ENCODE measurements around the gene TRPM2. TPM values are rescaled to one million over a fixed set of nuclear protein-coding genes. Genes with fewer than 3 reads are reported as not detected.
"Not testable (repeated sequence)": the region's sequence is repeated elsewhere in the genome, so short reads cannot be mapped to it uniquely, and the experiment has no call there.

The TRPM2 gene
- total RNA-seq, 1 donor from 2014 or later, result 0.52 TPM

DNA sequence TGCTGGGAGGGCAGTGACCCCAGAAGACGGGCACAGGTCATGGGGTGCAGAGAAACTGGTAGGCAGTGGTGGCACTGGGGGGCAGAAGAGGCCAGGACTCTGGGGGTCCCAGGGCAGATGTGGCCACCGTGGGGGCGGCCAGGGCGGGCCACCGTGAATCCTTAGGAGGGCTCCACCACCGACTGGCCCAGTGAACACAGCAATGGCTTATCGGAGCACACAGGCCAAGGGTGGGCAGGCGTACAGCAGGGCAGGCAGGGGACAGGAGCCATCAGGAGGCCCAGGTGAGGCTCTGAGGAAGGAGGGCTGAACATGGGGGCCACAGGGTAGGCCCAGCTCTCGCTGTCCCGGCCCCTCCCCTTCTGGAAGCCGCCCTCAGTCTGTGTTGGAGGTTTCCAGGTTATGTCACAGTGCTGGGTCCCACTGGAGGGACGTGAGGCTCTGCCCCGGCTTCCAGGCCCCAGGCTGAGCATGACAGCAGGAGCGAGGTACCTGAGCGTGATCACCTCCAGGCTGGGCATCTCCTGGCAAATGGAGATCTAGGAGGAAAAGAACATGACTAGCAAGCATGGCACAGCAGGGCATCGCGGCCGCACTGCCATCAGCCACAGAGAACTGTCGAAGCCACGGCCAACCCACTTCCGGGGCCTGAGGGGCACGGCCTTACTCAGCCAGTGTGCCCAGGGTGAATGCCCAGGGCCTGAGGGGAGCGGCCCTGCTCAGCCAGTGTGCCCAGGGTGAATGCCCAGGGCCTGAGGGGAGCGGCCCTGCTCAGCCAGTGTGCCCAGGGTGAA lies 18.0 kb upstream of the TRPM2 start:
- TF ChIP-seq, protein P1, sequence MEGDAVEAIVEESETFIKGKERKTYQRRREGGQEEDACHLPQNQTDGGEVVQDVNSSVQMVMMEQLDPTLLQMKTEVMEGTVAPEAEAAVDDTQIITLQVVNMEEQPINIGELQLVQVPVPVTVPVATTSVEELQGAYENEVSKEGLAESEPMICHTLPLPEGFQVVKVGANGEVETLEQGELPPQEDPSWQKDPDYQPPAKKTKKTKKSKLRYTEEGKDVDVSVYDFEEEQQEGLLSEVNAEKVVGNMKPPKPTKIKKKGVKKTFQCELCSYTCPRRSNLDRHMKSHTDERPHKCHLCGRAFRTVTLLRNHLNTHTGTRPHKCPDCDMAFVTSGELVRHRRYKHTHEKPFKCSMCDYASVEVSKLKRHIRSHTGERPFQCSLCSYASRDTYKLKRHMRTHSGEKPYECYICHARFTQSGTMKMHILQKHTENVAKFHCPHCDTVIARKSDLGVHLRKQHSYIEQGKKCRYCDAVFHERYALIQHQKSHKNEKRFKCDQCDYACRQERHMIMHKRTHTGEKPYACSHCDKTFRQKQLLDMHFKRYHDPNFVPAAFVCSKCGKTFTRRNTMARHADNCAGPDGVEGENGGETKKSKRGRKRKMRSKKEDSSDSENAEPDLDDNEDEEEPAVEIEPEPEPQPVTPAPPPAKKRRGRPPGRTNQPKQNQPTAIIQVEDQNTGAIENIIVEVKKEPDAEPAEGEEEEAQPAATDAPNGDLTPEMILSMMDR (conservative IDR thresholded peaks at IDR 0.05; ENCODE audit: low read depth, low read length), result no peak
- H3K4me3 ChIP-seq (ENCODE audit: low read depth, low read length), result no peak overlapping the region
- no peak for DNase-seq (ENCODE audit: low read depth)

GRCh38 chr21:44337449-44337848 lies 16.0 kb upstream of the TRPM2 start:
- TF ChIP-seq, protein P1 (conservative IDR thresholded peaks at IDR 0.05; ENCODE audit: low read depth, low read length), result no peak
- no peak for DNase-seq (ENCODE audit: low read depth)
- H3K4me3 ChIP-seq (ENCODE audit: low read depth, low read length), result no peak overlapping the region

GRCh38 chr21:44337941-44338895 lies 15.2 kb upstream of the TRPM2 start:
- DNase-seq (ENCODE audit: low read depth), result no peak
- TF ChIP-seq, protein P1 (conservative IDR thresholded peaks at IDR 0.05; ENCODE audit: low read depth, low read length), result peak; percentile 50
- peak overlapping the region; percentile 51 for H3K4me3 ChIP-seq (ENCODE audit: low read depth, low read length)

DNA sequence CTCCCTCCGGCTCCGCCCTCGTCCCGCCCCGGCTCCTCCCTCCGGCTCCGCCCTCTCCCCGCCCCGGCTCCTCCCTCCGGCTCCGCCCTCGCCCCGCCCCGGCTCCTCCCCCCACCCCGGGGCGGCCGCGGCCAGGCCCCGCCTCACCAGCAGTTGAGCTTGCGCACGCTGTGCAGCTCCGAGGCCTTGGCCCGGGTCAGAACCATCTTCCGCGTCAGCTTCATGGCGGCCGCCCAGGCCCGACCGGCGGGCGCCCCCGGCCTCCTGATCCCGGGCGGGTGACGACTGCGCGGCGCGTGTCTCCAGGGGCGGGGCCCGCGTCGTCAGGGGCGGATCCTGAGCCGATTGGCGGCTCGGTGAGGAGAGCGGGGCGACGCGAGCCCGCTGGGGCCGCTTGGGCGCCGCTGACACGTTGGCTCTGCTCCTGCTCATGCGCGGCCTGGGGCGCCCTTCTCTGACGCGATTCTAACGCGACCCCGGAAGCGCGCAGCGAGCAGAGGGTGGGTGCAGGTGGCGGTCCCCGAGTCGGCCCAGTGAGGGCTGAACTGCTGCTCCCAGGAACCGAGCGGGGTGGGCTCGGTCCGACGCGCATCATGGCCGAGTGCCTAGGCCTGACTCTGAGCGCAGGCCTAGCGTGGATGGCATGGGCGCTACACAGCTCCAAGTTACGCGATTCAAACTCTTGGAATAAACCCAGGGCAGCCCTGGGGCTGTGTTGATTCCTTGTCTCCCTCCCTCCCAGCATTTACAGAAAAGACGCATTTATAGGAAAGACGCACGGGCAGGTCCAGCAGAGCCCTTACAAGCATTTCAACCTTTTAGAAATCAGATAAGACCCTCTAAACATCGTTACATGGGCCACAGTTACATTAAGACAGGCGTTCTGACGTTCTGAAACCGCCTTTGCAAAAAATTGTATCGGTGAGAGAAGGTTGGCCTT lies 14.2 kb upstream of the TRPM2 start, which contains the start of gene CFAP410:
CFAP410 (minus strand) TSS at position 420 of the 940 bp plus-strand sequence; CDS start at position 224, 196 bp downstream.
- H3K4me3 ChIP-seq (ENCODE audit: low read depth, low read length), result peak within 1 kb of the TSS; percentile 85
- no peak for DNase-seq (ENCODE audit: low read depth)
- TF ChIP-seq, protein P1 (conservative IDR thresholded peaks at IDR 0.05; ENCODE audit: low read depth, low read length), result no peak

DNA sequence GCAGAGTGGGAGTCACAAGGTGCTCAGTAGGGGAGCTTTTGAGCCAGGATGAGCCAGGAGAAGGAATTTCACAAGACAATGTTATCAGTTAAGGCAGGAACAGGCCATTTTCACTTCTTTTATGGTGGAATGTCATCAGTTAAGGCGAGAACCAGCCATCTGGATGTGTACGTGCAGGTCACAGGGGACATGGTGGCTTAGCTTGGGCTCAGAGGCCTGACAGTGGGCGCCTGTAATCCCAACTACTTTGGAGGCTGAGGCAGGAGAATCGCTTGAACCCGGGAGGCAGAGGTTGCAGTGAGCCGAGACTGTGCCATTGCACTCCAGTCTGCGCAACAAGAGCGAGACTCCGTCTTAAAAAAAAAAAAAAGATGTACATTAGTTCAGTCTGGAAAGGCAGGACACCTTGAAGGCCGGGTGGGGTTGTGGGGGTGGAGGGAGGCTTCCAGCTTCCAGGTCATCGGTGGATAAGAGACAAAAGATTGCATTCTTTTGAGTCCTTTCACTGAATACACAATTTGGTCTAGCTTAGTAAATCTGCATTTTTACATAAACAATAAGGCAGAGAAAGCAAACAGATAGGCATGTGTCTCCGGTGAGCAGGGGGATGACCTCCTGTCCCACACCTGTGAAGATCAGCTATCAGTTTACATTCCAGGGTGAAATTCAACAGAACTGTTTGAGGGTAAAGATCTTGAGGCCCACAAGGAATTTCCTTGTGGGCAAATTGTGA lies 11.5 kb upstream of the TRPM2 start:
- not testable (repeated sequence) for DNase-seq (ENCODE audit: low read depth); H3K4me3 ChIP-seq (ENCODE audit: low read depth, low read length)

- H3K4me3 ChIP-seq (ENCODE audit: low read depth, low read length); DNase-seq (ENCODE audit: low read depth): not testable (repeated sequence)
These were observed 10.4 kb upstream of the TRPM2 start for GRCh38 chr21:44342981-44343380.

All from epithelial cell of proximal tubule (primary cell).